SH-SY5Y (cell line): ENCODE measurements around the gene ELMOD1.

ENCODE experiments used
- GATA2 ChIP-seq: IDR thresholded peaks from 2 replicates; pipeline ENCODE4 v1.6.1; 2011; ENCODE audit warnings: mild to moderate bottlenecking, low read depth, low read length
- GATA3 ChIP-seq: IDR thresholded peaks from 2 replicates; pipeline ENCODE4 v1.6.1; 2011; ENCODE audit warnings: low read depth, mild to moderate bottlenecking, low read length, moderate library complexity

- no peak for TF ChIP-seq GATA2
- TF ChIP-seq GATA3 = no peak
Observed at GRCh38 chr11:107682171-107682570, 91.2 kb downstream of the ELMOD1 start.
